Loucy (cell line): ENCODE results near the gene PLXNA2.

Source experiments
- H2AFZ ChIP-seq: fragments of 200-600 bp; sonication (generic); 2 replicates; pipeline ENCODE4 v1.6.0; 2016; ENCODE audit warnings: antibody characterized with exemption, mild to moderate bottlenecking, low read length, moderate library complexity
- H3F3A ChIP-seq: fragments of 200-600 bp; 2 replicates; pipeline ENCODE4 v1.6.0; 2016; ENCODE audit warnings: antibody characterized with exemption, low read depth, mild to moderate bottlenecking
- H3K27me3 ChIP-seq: fragments of 200-600 bp; sonication (generic); 2 replicates; pipeline ENCODE4 v1.6.1; 2014; ENCODE audit warnings: low read length, mild to moderate bottlenecking; ENCODE audit not compliant: insufficient read depth, poor library complexity, severe bottlenecking
- H3K36me3 ChIP-seq: fragments of 200-600 bp; sonication (generic); 2 replicates; pipeline ENCODE4 v1.6.1; 2016; ENCODE audit warnings: low read length; ENCODE audit not compliant: insufficient read depth
- H3K4me1 ChIP-seq: fragments of 200-600 bp; sonication (generic); 2 replicates; pipeline ENCODE4 v1.5.1; 2014; ENCODE audit warnings: low read length, mild to moderate bottlenecking; ENCODE audit not compliant: insufficient read depth, poor library complexity, severe bottlenecking
- H3K4me2 ChIP-seq: fragments of 200-600 bp; sonication (generic); 2 replicates; pipeline ENCODE4 v1.6.0; 2014; ENCODE audit warnings: antibody characterized with exemption, low read length, low read depth, mild to moderate bottlenecking; ENCODE audit not compliant: poor library complexity, severe bottlenecking
- H3K4me3 ChIP-seq: fragments of 200-600 bp; sonication (generic); 2 replicates; pipeline ENCODE4 v1.5.1; 2014; ENCODE audit warnings: low read length, mild to moderate bottlenecking, mixed read lengths; ENCODE audit not compliant: poor library complexity, severe bottlenecking
- H3K79me2 ChIP-seq: fragments of 200-600 bp; sonication (generic); 2 replicates; pipeline ENCODE4 v1.6.1; 2014; ENCODE audit warnings: low read length; ENCODE audit not compliant: insufficient read depth
- H3K9ac ChIP-seq: fragments of 200-600 bp; sonication (generic); 2 replicates; pipeline ENCODE4 v1.6.0; 2014; ENCODE audit warnings: mild to moderate bottlenecking, low read depth, low read length, moderate library complexity; ENCODE audit not compliant: poor library complexity, severe bottlenecking
- H3K9me2 ChIP-seq: fragments of 200-600 bp; sonication (generic); replicated peaks from 2 replicates; pipeline ENCODE4 v1.6.1; 2016; ENCODE audit warnings: low read depth, low read length, mixed read lengths
- H3K9me3 ChIP-seq: fragments of 200-600 bp; sonication (generic); 2 replicates; pipeline ENCODE4 v1.6.1; 2014; ENCODE audit warnings: mild to moderate bottlenecking, antibody characterized with exemption, low read length, low read depth; ENCODE audit not compliant: insufficient read depth
- H4K20me1 ChIP-seq: fragments of 200-600 bp; sonication (generic); 2 replicates; pipeline ENCODE4 v1.6.0; 2014; ENCODE audit warnings: antibody characterized with exemption, low read length, mild to moderate bottlenecking; ENCODE audit not compliant: insufficient read depth, poor library complexity, severe bottlenecking
- CTCF ChIP-seq: fragments of 200-600 bp; sonication (generic); conservative IDR thresholded peaks from 2 replicates; pipeline ENCODE4 v1.5.1; 2014; ENCODE audit warnings: mild to moderate bottlenecking, antibody characterized with exemption, low read length
- EZH2phosphoT487 ChIP-seq: fragments of 200-600 bp; IDR thresholded peaks from 2 replicates; pipeline ENCODE4 v1.6.1; 2018; ENCODE audit warnings: antibody characterized with exemption, mild to moderate bottlenecking, moderate library complexity, borderline replicate concordance

Gene PLXNA2

GRCh38 chr1:207984831-207985572, 259.2 kb downstream of the PLXNA2 start:
- no peaks in the 10 kb centered on the region for H3K79me2 ChIP-seq
- H3K36me3 ChIP-seq: no peaks in the 10 kb centered on the region
- H3K9me3 ChIP-seq: no peaks in the 10 kb centered on the region
- peaks cover 23% of the 10 kb centered on the region for H3K27me3 ChIP-seq
- H4K20me1 ChIP-seq: no peaks in the 10 kb centered on the region
- TF ChIP-seq EZH2phosphoT487: no peak
- no peak for TF ChIP-seq CTCF
- H3K9ac ChIP-seq: no peak overlapping the region
- H3K4me2 ChIP-seq: no peak overlapping the region
- no peaks in the 10 kb centered on the region for H3K4me1 ChIP-seq
- H3K4me3 ChIP-seq: no peak overlapping the region
- no peaks in the 10 kb centered on the region for H3F3A ChIP-seq
- no peaks in the 10 kb centered on the region for H3K9me2 ChIP-seq
- H2AFZ ChIP-seq: no peak overlapping the region

- peaks cover 20% of the 10 kb centered on the region for H3K27me3 ChIP-seq
- H3K4me2 ChIP-seq: no peak overlapping the region
- H3K9ac ChIP-seq: no peak overlapping the region
- H3K4me1 ChIP-seq: no peaks in the 10 kb centered on the region
- H3K9me3 ChIP-seq: no peaks in the 10 kb centered on the region
- no peaks in the 10 kb centered on the region for H3K9me2 ChIP-seq
- H3F3A ChIP-seq: no peaks in the 10 kb centered on the region
- H4K20me1 ChIP-seq: no peaks in the 10 kb centered on the region
- no peaks in the 10 kb centered on the region for H3K36me3 ChIP-seq
- no peak overlapping the region for H3K4me3 ChIP-seq
- H3K79me2 ChIP-seq: no peaks in the 10 kb centered on the region
- H2AFZ ChIP-seq: no peak overlapping the region
- TF ChIP-seq CTCF (no peak), EZH2phosphoT487 (no peak)
These were observed 261.0 kb downstream of the PLXNA2 start for GRCh38 chr1:207983044-207983635.

DNA sequence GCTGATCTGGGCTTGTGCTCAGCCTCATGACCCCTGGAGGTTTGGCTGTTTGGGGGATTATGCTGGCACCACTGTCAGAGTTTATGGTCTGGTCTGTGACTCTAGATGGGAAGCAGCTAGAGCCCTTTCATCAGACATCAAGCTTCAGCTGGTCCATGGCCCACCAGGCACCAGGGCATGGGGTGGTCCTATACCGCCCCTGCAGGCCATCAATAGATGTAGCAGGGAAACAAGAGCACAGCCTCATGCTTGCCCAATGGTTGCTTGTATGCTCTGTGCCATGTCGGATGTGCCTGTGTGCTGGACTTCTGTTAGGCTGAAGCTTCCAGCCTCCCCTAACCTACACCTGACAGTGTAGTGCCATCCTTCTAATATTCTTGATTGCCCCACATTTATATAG, 262.2 kb downstream of the PLXNA2 start:
- Histone ChIP-seq H2AFZ (no peak overlapping the region), H3K9ac (no peak overlapping the region), H3K36me3 (no peaks in the 10 kb centered on the region), H3K27me3 (peaks cover 9% of the 10 kb centered on the region), H3K9me3 (no peaks in the 10 kb centered on the region), H3K79me2 (no peaks in the 10 kb centered on the region), H3K9me2 (no peaks in the 10 kb centered on the region), H3K4me2 (no peak overlapping the region), H3F3A (no peaks in the 10 kb centered on the region), H3K4me1 (no peaks in the 10 kb centered on the region), H4K20me1 (no peaks in the 10 kb centered on the region), H3K4me3 (no peak overlapping the region)
- TF ChIP-seq CTCF: peak; percentile 87
- TF ChIP-seq EZH2phosphoT487: no peak
